ENCODE data around the gene DENR.
"Not testable (repeated sequence)": the region's sequence is repeated elsewhere in the genome, so short reads cannot be mapped to it uniquely, and the experiment has no call there.

The DENR gene

GRCh38 chr12:122752464-122753318 is at the start of gene DENR:
Gene DENR (plus strand): TSS chr12:122752824. CDS start chr12:122753702, 878 bp downstream.
- DNase-seq (ENCODE audit: low read depth), result peak; percentile 99

GRCh38 chr12:122702890-122703611 is 49.6 kb upstream of the DENR start, which contains the start of gene HCAR2:
Gene HCAR2 (minus strand): TSS chr12:122703357. CDS start chr12:122703283, 74 bp downstream.
- not testable (repeated sequence) for DNase-seq (ENCODE audit: low read depth)

GRCh38 chr12:122703841-122704240 is 48.8 kb upstream of the DENR start:
- not testable (repeated sequence) for DNase-seq (ENCODE audit: low read depth)

GRCh38 chr12:122709287-122709686 is 43.3 kb upstream of the DENR start:
- not testable (repeated sequence) for DNase-seq (ENCODE audit: low read depth)

- not testable (repeated sequence) for DNase-seq (ENCODE audit: low read depth)
These were observed 42.3 kb upstream of the DENR start for GRCh38 chr12:122710341-122710740.

- not testable (repeated sequence) for DNase-seq (ENCODE audit: low read depth)
These were observed 41.4 kb upstream of the DENR start for GRCh38 chr12:122711266-122711665.

- DNase-seq (ENCODE audit: low read depth), result not testable (repeated sequence)
These were observed 39.0 kb upstream of the DENR start for GRCh38 chr12:122713491-122714188.

GRCh38 chr12:122715211-122715610 is 37.4 kb upstream of the DENR start:
- not testable (repeated sequence) for DNase-seq (ENCODE audit: low read depth)

GRCh38 chr12:122716658-122717057 is 36.0 kb upstream of the DENR start, which contains the start of gene HCAR3:
Gene HCAR3 (minus strand): TSS chr12:122716811. CDS start chr12:122716737, 74 bp downstream.
- DNase-seq (ENCODE audit: low read depth), result not testable (repeated sequence)

- no peak for DNase-seq (ENCODE audit: low read depth)
These were observed 31.5 kb upstream of the DENR start for GRCh38 chr12:122721057-122721545.

- no peak for DNase-seq (ENCODE audit: low read depth)
These were observed 30.2 kb upstream of the DENR start for GRCh38 chr12:122722387-122722786.

- no peak for DNase-seq (ENCODE audit: low read depth)
These were observed 27.9 kb upstream of the DENR start for GRCh38 chr12:122724641-122725243.

- no peak for DNase-seq (ENCODE audit: low read depth)
These were observed 27.1 kb upstream of the DENR start for GRCh38 chr12:122725452-122726079.

GRCh38 chr12:122726080-122726558 is 26.5 kb upstream of the DENR start:
- DNase-seq (ENCODE audit: low read depth), result no peak

GRCh38 chr12:122729583-122730214 is 22.9 kb upstream of the DENR start:
- no peak for DNase-seq (ENCODE audit: low read depth)

GRCh38 chr12:122730215-122731014 is 22.2 kb upstream of the DENR start, which contains the start of gene HCAR1:
Gene HCAR1 (minus strand): TSS chr12:122730844. CDS start chr12:122730339, 505 bp downstream.
- DNase-seq (ENCODE audit: low read depth), result no peak

GRCh38 chr12:122732170-122732569 is 20.5 kb upstream of the DENR start:
- DNase-seq (ENCODE audit: low read depth), result no peak

GRCh38 chr12:122732611-122733010 is 20.0 kb upstream of the DENR start:
- no peak for DNase-seq (ENCODE audit: low read depth)

GRCh38 chr12:122738571-122738970 is 14.1 kb upstream of the DENR start:
- DNase-seq (ENCODE audit: low read depth), result no peak

All from activated T-helper 9 cell treated with anti-CD3 and anti-CD28 coated beads, Interleukin-2, amount 50 U/mL, for 16 hours (primary cell).